ENCODE measurements around the gene MYO10. TPM values are rescaled to one million over a fixed set of nuclear protein-coding genes. Genes with fewer than 3 reads are reported as not detected.
A peak's percentile ranks its signal among the peaks of the same experiment; 100 is the strongest.
"Not testable (repeated sequence)": the region's sequence is repeated elsewhere in the genome, so short reads cannot be mapped to it uniquely, and the experiment has no call there.

Gene MYO10
- total RNA-seq = 67.0 TPM
- long read RNA-seq, partial matches to known transcripts = 57 of 72 reads
- long read RNA-seq, other reads (novel, unspliced or antisense) = 12 of 72 reads

DNA sequence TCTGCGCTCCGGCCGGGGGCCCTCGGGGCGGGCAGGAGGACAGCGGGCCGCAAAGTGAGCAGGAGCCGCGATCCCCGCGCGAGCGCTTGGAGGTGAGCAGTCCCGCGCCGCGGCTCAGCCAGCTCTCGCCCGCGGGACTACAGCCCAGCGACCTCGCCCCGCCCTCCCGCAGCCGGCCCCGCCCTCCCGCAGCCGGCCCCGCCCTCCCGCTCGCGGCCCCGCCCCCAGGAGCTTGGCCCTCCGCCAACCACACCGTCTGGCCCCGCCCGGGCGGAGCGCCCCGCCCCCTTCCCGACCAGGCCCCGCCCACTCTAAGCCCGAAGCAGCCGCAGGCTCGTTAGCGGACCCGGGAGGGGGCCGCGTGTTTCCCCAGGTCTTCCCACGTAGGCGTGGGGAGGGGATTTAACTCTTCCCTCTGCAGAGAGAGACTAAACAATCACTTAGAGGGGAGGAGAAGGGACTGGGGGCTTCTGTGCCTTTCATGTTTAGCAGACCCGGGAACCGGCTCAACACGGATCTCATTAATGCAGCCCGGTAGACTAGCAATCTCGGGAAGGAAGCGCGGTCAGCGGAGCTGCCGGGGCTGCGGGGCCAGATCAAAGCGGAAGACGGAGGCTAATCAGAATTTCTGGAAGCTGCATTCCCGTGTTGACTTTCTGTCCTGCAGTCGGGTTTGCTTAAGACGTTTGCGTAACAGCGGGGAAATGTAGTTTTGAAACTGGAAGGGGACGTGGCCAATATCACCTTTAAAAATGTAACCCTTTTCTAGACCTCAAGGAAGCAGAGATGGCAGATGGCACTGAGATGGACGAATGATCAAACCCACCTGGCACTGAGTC lies at the start of gene MYO10:
Gene MYO10, minus strand, starts transcription at position 139 of the 839 bp plus-strand sequence. CDS start 480 bp downstream, outside the sequence.
- TF ChIP-seq CTCF (IDR thresholded peaks at IDR 0.05) = no peak
- peak; percentile 90 for ATAC-seq

DNA sequence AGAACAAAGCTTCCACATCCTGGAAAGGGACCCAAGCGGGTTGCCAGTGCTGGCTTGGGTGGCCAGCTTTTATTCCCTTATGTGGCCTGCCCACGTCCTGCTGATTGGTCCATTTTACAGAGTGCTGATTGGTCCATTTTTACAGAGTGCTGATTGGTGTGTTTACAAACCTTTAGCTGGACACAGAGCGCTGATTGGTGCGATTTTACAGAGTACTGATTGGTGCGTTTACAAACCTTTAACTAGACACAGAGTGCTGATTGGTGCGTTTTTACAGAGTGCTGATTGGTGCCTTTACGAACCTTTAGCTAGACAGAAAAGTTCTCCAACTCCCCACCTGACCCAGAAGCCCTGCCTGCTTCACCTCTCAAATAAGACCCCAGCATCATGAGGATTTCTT lies 49.2 kb upstream of the MYO10 start:
- H3K27me3 ChIP-seq; H3K36me3 ChIP-seq; DNase-seq; intact Hi-C loops (cut with DNase I); H3K4me1 ChIP-seq; ATAC-seq; H3K27ac ChIP-seq; H3K9me3 ChIP-seq; H3K4me3 ChIP-seq: not testable (repeated sequence)

More for the DNA sequence above, at the start of gene MYO10:
- peak; percentile 92 for DNase-seq
- Histone ChIP-seq H3K36me3 (no peaks in the 10 kb centered on the region), H3K27me3 (no peaks in the 10 kb centered on the region), H3K4me3 (peak within 1 kb of the TSS; percentile 64), H3K27ac (peak within 1 kb of the TSS; percentile 78), H3K4me1 (peaks cover 31% of the 10 kb centered on the region), H3K9me3 (no peaks in the 10 kb centered on the region)
- intact Hi-C loops (cut with DNase I) = loop anchor here (10.0 kb wide), 2 partner anchors 142 to 258 kb away; no protein-coding TSS in a partner anchor

GRCh38 chr5:16983972-16984371 lies 47.9 kb upstream of the MYO10 start:
- no peak for ATAC-seq
- Histone ChIP-seq H3K4me1 (no peaks in the 10 kb centered on the region), H3K27me3 (no peaks in the 10 kb centered on the region), H3K9me3 (no peaks in the 10 kb centered on the region), H3K27ac (no peak overlapping the region), H3K36me3 (no peaks in the 10 kb centered on the region), H3K4me3 (no peak overlapping the region)
- intact Hi-C loops (cut with DNase I) = no loop called here
- DNase-seq = no peak
- TF ChIP-seq CTCF (IDR thresholded peaks at IDR 0.05) = no peak

- ATAC-seq (no peak), DNase-seq (no peak)
- TF ChIP-seq CTCF (IDR thresholded peaks at IDR 0.05) = no peak
- Histone ChIP-seq H3K36me3 (no peaks in the 10 kb centered on the region), H3K9me3 (no peaks in the 10 kb centered on the region), H3K4me1 (no peaks in the 10 kb centered on the region), H3K27me3 (no peaks in the 10 kb centered on the region), H3K4me3 (no peak overlapping the region), H3K27ac (no peak overlapping the region)
- intact Hi-C loops (cut with DNase I) = no loop called here
Observed at GRCh38 chr5:16983022-16983639, 47.0 kb upstream of the MYO10 start.

GRCh38 chr5:16981700-16982099 lies 45.6 kb upstream of the MYO10 start:
- Histone ChIP-seq H3K9me3 (no peaks in the 10 kb centered on the region), H3K4me1 (no peaks in the 10 kb centered on the region), H3K4me3 (no peak overlapping the region), H3K36me3 (no peaks in the 10 kb centered on the region), H3K27me3 (no peaks in the 10 kb centered on the region), H3K27ac (no peak overlapping the region)
- TF ChIP-seq CTCF (IDR thresholded peaks at IDR 0.05) = no peak
- no peak for ATAC-seq
- intact Hi-C loops (cut with DNase I) = no loop called here
- DNase-seq = no peak

DNA sequence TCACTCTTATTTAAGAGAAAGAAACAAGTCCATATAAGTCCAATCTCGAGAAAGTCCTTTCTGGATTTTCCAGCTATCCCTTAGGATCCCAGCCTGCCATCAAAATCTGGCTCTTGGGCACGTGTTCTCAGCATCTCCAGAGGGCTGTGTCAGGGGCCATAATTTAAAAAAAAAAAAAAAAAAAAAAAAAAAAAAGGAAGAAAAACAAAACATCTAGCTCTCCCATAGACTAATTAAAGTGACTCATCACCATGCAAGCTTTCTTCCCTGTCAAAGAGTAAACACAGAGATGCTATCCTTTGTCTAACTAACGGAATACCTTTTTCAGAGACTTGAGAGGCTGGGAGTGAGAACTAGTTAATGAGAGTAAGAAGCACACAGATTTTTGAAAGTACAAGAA lies 44.9 kb upstream of the MYO10 start:
- Histone ChIP-seq H3K36me3 (no peaks in the 10 kb centered on the region), H3K9me3 (no peaks in the 10 kb centered on the region), H3K4me1 (no peaks in the 10 kb centered on the region), H3K4me3 (no peak overlapping the region), H3K27ac (no peak overlapping the region), H3K27me3 (no peaks in the 10 kb centered on the region)
- DNase-seq (no peak), ATAC-seq (no peak)
- no peak for TF ChIP-seq CTCF (IDR thresholded peaks at IDR 0.05)
- intact Hi-C loops (cut with DNase I) = no loop called here
